Mesodermal cell (in vitro differentiated cells): ENCODE data around the gene PHF3.

Experiments used
- H3K27ac ChIP-seq: 2 replicates; pipeline ENCODE4 v1.7.0; 2013; ENCODE audit warnings: mild to moderate bottlenecking, low read depth, low read length, moderate library complexity; ENCODE audit not compliant: severe bottlenecking
- H3K36me3 ChIP-seq: 2 replicates; pipeline ENCODE4 v1.7.1; 2013; ENCODE audit warnings: mild to moderate bottlenecking, low read length, moderate library complexity; ENCODE audit not compliant: control insufficient read depth, insufficient read depth
- H3K4me1 ChIP-seq: one replicate; pipeline ENCODE4 v1.7.1; 2013; ENCODE audit warnings: mild to moderate bottlenecking, low read length; ENCODE audit not compliant: insufficient read depth, control insufficient read depth, poor library complexity, severe bottlenecking
- H3K4me3 ChIP-seq: 2 replicates; pipeline ENCODE4 v1.7.0; 2013; ENCODE audit warnings: low read length, control low read depth, mild to moderate bottlenecking; ENCODE audit not compliant: insufficient read depth, poor library complexity, severe bottlenecking; ENCODE audit errors: extremely low read depth
- H3K9me3 ChIP-seq: 2 replicates; pipeline ENCODE4 v1.7.1; 2013; ENCODE audit warnings: mild to moderate bottlenecking, low read length, moderate library complexity; ENCODE audit not compliant: control insufficient read depth
- WGBS, 2 experiments: methylation state at CpG; one replicate each; pipeline ENCODE4 v1.1.5; 2013; ENCODE audit warnings: missing lambda C conversion rate in 2 of 2; ENCODE audit not compliant: insufficient coverage in 2 of 2; 5-methylcytosine and 5-hydroxymethylcytosine counted together

PHF3 gene

GRCh38 chr6:63610944-63611343 is 24.7 kb upstream of the PHF3 start:
- H3K36me3 ChIP-seq = no peaks in the 10 kb centered on the region
- no peak overlapping the region for H3K4me3 ChIP-seq
- 86% methylated on average over 1 of the region's 1 CpG; no CpG with 5 or more reads in 1 of the 2 experiments for WGBS, 2 experiments

DNA sequence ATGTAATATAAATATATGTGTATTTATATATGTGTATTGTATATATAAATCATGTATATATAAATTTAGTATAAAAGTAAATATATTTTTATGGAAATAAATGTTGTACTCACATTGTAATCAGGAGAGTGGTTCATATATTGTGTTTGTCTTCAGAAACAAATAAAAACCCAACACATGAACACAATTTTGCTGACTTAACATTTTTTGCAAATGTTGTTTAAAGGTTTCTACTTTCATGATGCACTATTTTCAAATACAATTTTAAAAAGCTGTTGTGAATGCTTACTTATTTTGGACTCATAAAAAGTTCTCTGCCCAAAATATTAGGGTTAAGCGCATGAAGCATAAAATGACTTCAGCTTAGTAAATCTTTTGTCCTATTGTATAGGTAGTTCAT is 24.0 kb upstream of the PHF3 start:
- H3K4me1 ChIP-seq = no peaks in the 10 kb centered on the region
- WGBS, 2 experiments = no CpG with 5 or more reads among the region's 1 CpG
- H3K36me3 ChIP-seq = no peaks in the 10 kb centered on the region
- no peak overlapping the region for H3K4me3 ChIP-seq
- no peaks in the 10 kb centered on the region for H3K9me3 ChIP-seq
- no peak overlapping the region for H3K27ac ChIP-seq

More at GRCh38 chr6:63610944-63611343, 24.7 kb upstream of the PHF3 start:
- H3K9me3 ChIP-seq = no peaks in the 10 kb centered on the region
- no peak overlapping the region for H3K27ac ChIP-seq
- H3K4me1 ChIP-seq = no peaks in the 10 kb centered on the region

GRCh38 chr6:63615590-63615989 is 20.0 kb upstream of the PHF3 start:
- H3K27ac ChIP-seq = no peak overlapping the region
- WGBS, 2 experiments = 94 to 100% methylated on average over 1 of the region's 1 CpG
- no peaks in the 10 kb centered on the region for H3K36me3 ChIP-seq
- H3K4me3 ChIP-seq = no peak overlapping the region
- H3K4me1 ChIP-seq = no peaks in the 10 kb centered on the region
- H3K9me3 ChIP-seq = no peaks in the 10 kb centered on the region

GRCh38 chr6:63624091-63624490 is 11.5 kb upstream of the PHF3 start:
- H3K4me1 ChIP-seq = no peaks in the 10 kb centered on the region
- no peak overlapping the region for H3K27ac ChIP-seq
- no peaks in the 10 kb centered on the region for H3K9me3 ChIP-seq
- 100% methylated on average over 1 to 2 of the region's 2 CpGs for WGBS, 2 experiments
- no peaks in the 10 kb centered on the region for H3K36me3 ChIP-seq
- H3K4me3 ChIP-seq = no peak overlapping the region

GRCh38 chr6:63630466-63630865 is 5.1 kb upstream of the PHF3 start:
- H3K27ac ChIP-seq = no peak overlapping the region
- 86% methylated on average over 1 of the region's 1 CpG; no CpG with 5 or more reads in 1 of the 2 experiments for WGBS, 2 experiments
- no peaks in the 10 kb centered on the region for H3K4me1 ChIP-seq
- no peak overlapping the region for H3K4me3 ChIP-seq
- H3K9me3 ChIP-seq = no peaks in the 10 kb centered on the region
- H3K36me3 ChIP-seq = no peaks in the 10 kb centered on the region

GRCh38 chr6:63634630-63635029 is 972 bp upstream of the PHF3 start:
- Histone ChIP-seq H3K4me1 (peaks cover 4% of the 10 kb centered on the region), H3K4me3 (no peak overlapping the region), H3K9me3 (no peaks in the 10 kb centered on the region), H3K36me3 (no peaks in the 10 kb centered on the region), H3K27ac (no peak overlapping the region)
- 0 to 20% methylated on average over 1 of the region's 2 CpGs for WGBS, 2 experiments

DNA sequence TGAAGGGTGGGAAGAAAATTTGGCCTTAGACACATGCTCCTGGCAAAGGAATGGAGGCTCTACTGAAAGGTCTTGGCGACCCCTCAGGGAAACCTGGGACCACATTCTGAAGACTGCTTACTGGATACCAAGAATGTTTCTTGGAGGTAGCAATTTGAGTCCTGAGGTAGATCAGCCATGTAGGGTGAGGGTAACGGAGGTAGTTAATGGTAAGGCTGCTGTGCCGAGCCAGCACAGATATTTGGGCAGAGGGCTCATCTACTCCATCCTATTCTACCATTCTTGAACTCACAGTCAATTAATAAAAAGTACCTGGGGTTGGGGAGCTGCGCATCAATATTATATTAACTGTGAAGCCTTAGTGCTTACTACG is 401 bp upstream of the PHF3 start:
- WGBS, 2 experiments = 0 to 14% methylated on average over 1 to 2 of the region's 5 CpGs
- Histone ChIP-seq H3K4me1 (peaks cover 4% of the 10 kb centered on the region), H3K27ac (no peak overlapping the region), H3K9me3 (no peaks in the 10 kb centered on the region), H3K4me3 (peak overlapping the region; percentile 84), H3K36me3 (no peaks in the 10 kb centered on the region)

DNA sequence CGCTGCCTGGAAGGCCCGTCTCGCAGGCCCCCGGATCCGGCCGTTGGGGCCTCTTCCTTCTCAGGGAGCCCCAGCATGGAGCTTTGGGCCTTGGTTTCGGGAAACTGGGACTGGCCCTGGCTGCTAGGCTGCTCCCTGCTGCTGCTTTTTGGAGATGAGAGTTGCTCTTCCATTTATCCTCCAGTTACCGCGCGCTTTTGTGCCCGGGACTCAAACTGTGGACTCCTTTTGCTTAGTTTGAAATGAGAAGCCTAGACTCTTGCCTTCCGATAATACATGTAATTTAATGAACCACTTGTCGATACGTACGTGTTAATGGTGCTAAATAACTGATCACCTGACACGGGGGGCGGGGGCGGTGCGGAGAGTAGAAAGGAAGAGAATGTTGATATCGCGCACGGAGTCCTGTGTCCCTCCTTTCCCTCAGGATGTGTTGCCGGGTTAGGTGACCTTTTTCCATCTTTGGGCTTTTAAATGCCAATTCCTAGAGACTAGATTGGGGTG is 968 bp downstream of the PHF3 start:
- 0% methylated on average over 19 to 21 of the region's 23 CpGs for WGBS, 2 experiments
- Histone ChIP-seq H3K27ac (peak overlapping the region; percentile 94), H3K36me3 (no peaks in the 10 kb centered on the region), H3K4me3 (peak overlapping the region; percentile 84), H3K4me1 (peaks cover 4% of the 10 kb centered on the region), H3K9me3 (no peaks in the 10 kb centered on the region)

DNA sequence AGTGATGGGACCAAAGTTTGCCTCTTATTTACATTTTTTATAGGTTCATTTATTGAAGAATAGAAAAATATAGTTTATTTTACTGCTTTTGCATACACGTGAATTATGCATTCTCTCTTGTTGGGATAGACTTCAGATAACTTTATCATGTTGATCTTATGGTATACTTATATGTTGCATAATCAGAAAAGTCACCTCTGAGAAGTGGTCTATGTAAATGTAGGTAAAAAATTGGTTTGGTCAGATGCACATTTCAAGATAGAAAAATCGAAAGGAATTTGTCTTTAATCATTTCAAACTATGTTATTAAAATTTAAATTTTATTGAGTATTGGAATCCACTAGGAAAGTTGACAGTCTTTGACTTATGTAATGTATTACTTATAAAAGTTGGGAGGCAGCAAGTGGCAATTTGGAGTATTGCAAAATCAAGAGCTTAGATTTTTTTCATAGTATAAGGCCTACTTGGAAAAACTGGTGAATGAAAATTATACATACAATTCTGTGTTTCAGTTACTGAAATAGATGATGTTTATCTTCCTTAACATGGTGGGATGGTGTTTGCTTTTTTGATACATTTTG is 2.4 kb downstream of the PHF3 start:
- Histone ChIP-seq H3K9me3 (no peaks in the 10 kb centered on the region), H3K4me3 (peak overlapping the region; percentile 84), H3K27ac (no peak overlapping the region), H3K36me3 (no peaks in the 10 kb centered on the region), H3K4me1 (peaks cover 4% of the 10 kb centered on the region)
- WGBS, 2 experiments = no CpG with 5 or more reads among the region's 2 CpGs

DNA sequence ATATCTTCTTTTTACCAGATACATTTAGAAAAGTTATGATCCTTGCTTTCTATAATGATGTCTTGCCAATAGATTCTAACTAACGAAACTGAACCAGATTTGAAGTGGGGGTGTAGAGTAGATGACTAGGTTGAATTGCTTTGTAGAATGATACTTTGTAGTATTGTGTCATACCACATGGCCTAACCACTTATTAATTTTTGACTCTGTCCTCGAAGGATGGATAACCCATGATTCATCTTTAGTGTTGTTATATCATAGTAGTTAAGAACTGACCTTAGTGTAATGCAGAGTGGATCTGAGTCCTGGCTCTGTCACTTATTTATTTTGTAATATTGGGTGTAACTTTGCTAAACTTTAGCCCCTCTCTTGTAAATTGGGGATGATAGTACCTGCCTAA is 4.5 kb downstream of the PHF3 start:
- H3K27ac ChIP-seq = no peak overlapping the region

DNA sequence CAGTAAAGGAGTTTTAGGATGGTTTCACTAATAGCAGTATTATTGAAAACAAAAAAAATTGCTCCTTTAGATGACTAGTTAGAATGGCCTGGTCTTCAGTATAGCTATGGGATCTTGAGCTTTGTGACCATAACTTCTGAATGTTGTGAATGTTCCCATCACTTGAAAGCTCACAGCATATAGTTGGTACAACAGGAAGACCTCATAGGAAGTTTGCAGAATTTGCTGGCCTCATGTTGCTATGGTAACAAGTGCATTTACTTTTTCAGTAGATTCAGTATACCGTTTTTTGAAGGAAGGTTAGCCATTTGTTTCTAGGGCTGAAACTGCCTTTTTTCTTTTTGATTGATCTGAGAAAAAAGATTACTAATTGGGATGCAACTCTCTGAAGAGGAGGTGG is 8.3 kb downstream of the PHF3 start:
- Histone ChIP-seq H3K36me3 (peaks cover 6% of the 10 kb centered on the region), H3K9me3 (no peaks in the 10 kb centered on the region), H3K4me3 (no peak overlapping the region), H3K4me1 (peaks cover 3% of the 10 kb centered on the region), H3K27ac (no peak overlapping the region)
- WGBS, 2 experiments = 57% methylated on average over 1 of the region's 1 CpG; no CpG with 5 or more reads in 1 of the 2 experiments

More for the DNA sequence above, 4.5 kb downstream of the PHF3 start:
- WGBS, 2 experiments = no CpG with 5 or more reads among the region's 2 CpGs
- Histone ChIP-seq H3K36me3 (no peaks in the 10 kb centered on the region), H3K9me3 (no peaks in the 10 kb centered on the region), H3K4me1 (peaks cover 7% of the 10 kb centered on the region), H3K4me3 (no peak overlapping the region)
